Transverse colon (tissue), 3 donors: ENCODE measurements around the gene ZNF77.

Experiments used
- CTCF ChIP-seq, 5 experiments: fragments of 200-600 bp in 3 of 5; fragments of 450-650 bp in 2 of 5; sonication (generic) in 3 of 5; IDR thresholded peaks; 1 replicate in 2 of 5; 2 replicates in 3 of 5; pipeline ENCODE4 v1.5.1; 2016 to 2017; ENCODE audit warnings: antibody characterized with exemption in 5 of 5, inconsistent platforms in 3 of 5, mild to moderate bottlenecking in 2 of 5, moderate library complexity in 1 of 5
- POLR2A ChIP-seq: fragments of 450-650 bp; IDR thresholded peaks from one replicate; pipeline ENCODE4 v1.6.1; 2016; ENCODE audit warnings: antibody characterized with exemption, mild to moderate bottlenecking, moderate library complexity

- no peak for TF ChIP-seq POLR2A
- TF ChIP-seq CTCF (IDR thresholded peaks at IDR 0.05): no peak
Measured at GRCh38 chr19:2942928-2943640, 1.7 kb downstream of the ZNF77 start.
